HepG2 (cell line): ENCODE results near the gene CDK9. TPM values are rescaled to one million over a fixed set of nuclear protein-coding genes. Genes with fewer than 3 reads are reported as not detected.

Experiments
- BRCA1 ChIP-seq: sonication (generic); formaldehyde crosslinking; IDR thresholded peaks from 2 replicates; pipeline ENCODE4 v1.4.0; 2020; ENCODE audit warnings: missing genetic modification reagents
- DNMT3B ChIP-seq: conservative IDR thresholded peaks from 2 replicates; pipeline ENCODE4 v1.6.1; 2016; ENCODE audit warnings: missing biosample characterization, control low read depth
- ELF4 ChIP-seq: sonication (generic); formaldehyde crosslinking; IDR thresholded peaks from 2 replicates; pipeline ENCODE4 v1.5.0; 2020; ENCODE audit warnings: missing genetic modification reagents, mild to moderate bottlenecking, moderate library complexity, borderline replicate concordance
- GPN1 ChIP-seq: sonication (generic); formaldehyde crosslinking; IDR thresholded peaks from 2 replicates; pipeline ENCODE4 v1.5.1; 2020; ENCODE audit warnings: missing genetic modification reagents, borderline replicate concordance
- JDP2 ChIP-seq: sonication (generic); formaldehyde crosslinking; IDR thresholded peaks from 2 replicates; pipeline ENCODE4 v1.8.1; 2022; ENCODE audit warnings: missing genetic modification reagents, borderline replicate concordance
- KDM6A ChIP-seq: IDR thresholded peaks from 2 replicates; pipeline ENCODE4 v1.6.1; 2016; ENCODE audit warnings: low read depth
- KLF9 ChIP-seq: IDR thresholded peaks from 2 replicates; pipeline ENCODE4 v1.6.1; 2016; ENCODE audit warnings: low read depth
- MAF1 ChIP-seq: sonication (generic); formaldehyde crosslinking; IDR thresholded peaks from 2 replicates; pipeline ENCODE4 v1.5.0; 2020; ENCODE audit warnings: missing genetic modification reagents, borderline replicate concordance
- PCBP1 ChIP-seq: fragments of 200-400 bp; formaldehyde crosslinking; IDR thresholded peaks from 2 replicates; pipeline ENCODE4 v1.6.1; 2017; ENCODE audit warnings: mild to moderate bottlenecking, low read depth, low read length, borderline replicate concordance
- PRPF4 ChIP-seq: fragments of 200-400 bp; formaldehyde crosslinking; IDR thresholded peaks from 2 replicates; pipeline ENCODE4 v1.6.1; 2016; ENCODE audit warnings: low read length, low read depth; ENCODE audit not compliant: poor library complexity, severe bottlenecking
- RBM39 ChIP-seq: fragments of 200-400 bp; formaldehyde crosslinking; IDR thresholded peaks from one replicate; pipeline ENCODE4 v1.6.1; 2018; ENCODE audit warnings: antibody characterized with exemption, mild to moderate bottlenecking, low read depth, low read length; ENCODE audit not compliant: poor library complexity, severe bottlenecking
- SCMH1 ChIP-seq: sonication (generic); formaldehyde crosslinking; IDR thresholded peaks from 2 replicates; pipeline ENCODE4 v1.9.0; 2021; ENCODE audit warnings: missing genetic modification reagents, mild to moderate bottlenecking, borderline replicate concordance
- SIX4 ChIP-seq: sonication (generic); formaldehyde crosslinking; IDR thresholded peaks from 2 replicates; pipeline ENCODE4 v1.4.0; 2020; ENCODE audit warnings: missing genetic modification reagents
- SNAI1 ChIP-seq: sonication (generic); formaldehyde crosslinking; IDR thresholded peaks from 2 replicates; pipeline ENCODE4 v1.5.0; 2020; ENCODE audit warnings: mild to moderate bottlenecking, missing genetic modification reagents, borderline replicate concordance
- ZKSCAN8 ChIP-seq: IDR thresholded peaks from 2 replicates; pipeline ENCODE4 v1.6.1; 2016; ENCODE audit warnings: borderline replicate concordance, missing genetic modification reagents, missing compliant biosample characterization
- ZNF124 ChIP-seq: sonication (generic); formaldehyde crosslinking; IDR thresholded peaks from 2 replicates; pipeline ENCODE4 v1.4.0; 2020; ENCODE audit warnings: missing genetic modification reagents
- ZNF274 ChIP-seq: sonication (generic); formaldehyde crosslinking; IDR thresholded peaks from 2 replicates; pipeline ENCODE4 v1.5.1; 2020; ENCODE audit warnings: mild to moderate bottlenecking, missing genetic modification reagents
- ZNF33B ChIP-seq: sonication (generic); formaldehyde crosslinking; IDR thresholded peaks from 2 replicates; pipeline ENCODE4 v1.5.1; 2020; ENCODE audit warnings: mild to moderate bottlenecking, missing genetic modification reagents
- ZNF484 ChIP-seq: sonication (generic); formaldehyde crosslinking; IDR thresholded peaks from 2 replicates; pipeline ENCODE4 v1.5.1; 2020; ENCODE audit warnings: mild to moderate bottlenecking, low read depth, missing genetic modification reagents, borderline replicate concordance
- ZNF674 ChIP-seq: sonication (generic); formaldehyde crosslinking; IDR thresholded peaks from 2 replicates; pipeline ENCODE4 v1.5.0; 2020; ENCODE audit warnings: low read depth, mild to moderate bottlenecking, missing genetic modification reagents
- ZNF780A ChIP-seq: sonication (generic); formaldehyde crosslinking; IDR thresholded peaks from 2 replicates; pipeline ENCODE4 v1.8.0; 2022; ENCODE audit warnings: mild to moderate bottlenecking, missing genetic modification reagents, moderate library complexity
- ZNF839 ChIP-seq: sonication (generic); formaldehyde crosslinking; IDR thresholded peaks from 2 replicates; pipeline ENCODE4 v1.4.0; 2020; ENCODE audit warnings: missing genetic modification reagents, mild to moderate bottlenecking, borderline replicate concordance
- polyA plus RNA-seq, 8 experiments: library from polyadenylated mRNA; depleted of rRNA in 3 of 8; stranded (reverse) in 7 of 8; unstranded in 1 of 8; fragments of >200 nt; fragmentation: Illumina TruSeq in 4 of 8; extraction: Trizol in 4 of 8; gene quantifications; 2 replicates each; pipeline versions ENCODE4 v1.2.1 to v1.2.3, GENCODE V29; 2011 to 2016; ENCODE audit warnings: low read depth in 4 of 8, missing spikeins in 1 of 8, mixed read lengths in 1 of 8; ENCODE audit not compliant: insufficient read depth in 1 of 8
- total RNA-seq, 5 experiments: library from RNA; depleted of rRNA; stranded (reverse); fragments of >200 nt; fragmentation: Illumina TruSeq; extraction: Trizol; gene quantifications; 2 replicates each; pipeline ENCODE4 v1.2.3, GENCODE V29; 2016; ENCODE audit warnings: low read depth in 1 of 5
- TF ChIP-seq, protein P1 (sequence below): sonication (generic); formaldehyde crosslinking; IDR thresholded peaks from 2 replicates; pipeline ENCODE4 v1.4.0; 2020; ENCODE audit warnings: mild to moderate bottlenecking, missing genetic modification reagents
- TF ChIP-seq, protein P2 (sequence below): sonication (generic); formaldehyde crosslinking; IDR thresholded peaks from 2 replicates; pipeline ENCODE4 v1.9.0; 2021; ENCODE audit warnings: missing genetic modification reagents, borderline replicate concordance
- TF ChIP-seq, protein P3 (sequence below): sonication (generic); formaldehyde crosslinking; IDR thresholded peaks from 2 replicates; pipeline ENCODE4 v1.8.0; 2022; ENCODE audit warnings: mild to moderate bottlenecking, missing genetic modification reagents, moderate library complexity
- TF ChIP-seq, protein P4 (sequence below): sonication (generic); formaldehyde crosslinking; IDR thresholded peaks from 2 replicates; pipeline ENCODE4 v1.4.0; 2020; ENCODE audit warnings: missing genetic modification reagents, low read depth, mild to moderate bottlenecking, borderline replicate concordance

The CDK9 gene
- total and polyA plus RNA-seq, 2 of the 13 experiments (the other 11 are each of a cell fraction or from before 2014, with no cell fraction given): 16.8 to 21.5 TPM

DNA sequence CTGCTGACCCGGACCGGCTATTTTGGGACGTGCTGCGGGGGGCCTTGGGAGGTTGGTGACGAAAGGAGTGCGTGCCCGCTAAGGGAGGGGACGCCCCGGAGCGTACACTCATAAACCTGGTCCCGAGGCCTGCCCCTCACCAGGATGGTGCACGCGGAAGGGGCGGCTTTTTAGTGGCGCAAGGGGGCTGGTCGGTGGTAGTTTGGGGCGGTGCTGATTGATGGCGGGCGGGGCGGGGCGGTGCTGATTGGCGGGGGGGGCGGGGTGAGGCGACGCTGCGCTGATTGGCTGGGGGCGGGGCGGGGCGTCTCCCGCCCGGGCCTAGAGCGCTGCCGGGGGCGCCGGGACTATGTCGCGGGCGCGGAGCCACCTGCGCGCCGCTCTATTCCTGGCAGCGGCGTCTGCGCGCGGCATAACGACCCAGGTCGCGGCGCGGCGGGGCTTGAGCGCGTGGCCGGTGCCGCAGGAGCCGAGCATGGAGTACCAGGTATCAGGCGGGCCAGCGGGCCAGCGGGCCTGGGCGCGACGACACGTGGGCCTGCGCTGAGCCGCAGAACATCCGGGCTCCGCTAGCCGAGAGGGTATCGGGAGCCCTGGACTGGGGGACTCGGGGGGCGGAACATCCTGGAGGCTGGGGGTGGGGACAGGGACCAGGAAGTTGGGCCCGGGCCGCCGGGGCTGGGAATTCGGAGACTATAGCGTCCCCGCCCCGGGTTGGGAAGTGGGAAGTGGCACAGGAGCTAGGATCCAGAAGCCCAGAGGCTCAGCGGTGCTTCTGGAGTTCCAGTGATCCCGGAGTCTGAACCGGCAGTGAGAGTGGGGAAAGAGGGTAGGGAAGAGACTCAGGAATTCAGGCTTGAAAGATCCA lies 17.0 kb downstream of the CDK9 start, which contains the start of gene FPGS (continued):
- TF ChIP-seq, protein P1, sequence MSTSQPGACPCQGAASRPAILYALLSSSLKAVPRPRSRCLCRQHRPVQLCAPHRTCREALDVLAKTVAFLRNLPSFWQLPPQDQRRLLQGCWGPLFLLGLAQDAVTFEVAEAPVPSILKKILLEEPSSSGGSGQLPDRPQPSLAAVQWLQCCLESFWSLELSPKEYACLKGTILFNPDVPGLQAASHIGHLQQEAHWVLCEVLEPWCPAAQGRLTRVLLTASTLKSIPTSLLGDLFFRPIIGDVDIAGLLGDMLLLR (CRISPR knock-in tag): peak; percentile 97
- TF ChIP-seq ZKSCAN8 (CRISPR knock-in tag) (no peak), KDM6A (CRISPR knock-in tag) (no peak), ZNF484 (CRISPR knock-in tag) (no peak), ZNF839 (no peak), PCBP1 (no peak), SIX4 (no peak), DNMT3B (no peak), ZNF124 (CRISPR knock-in tag) (no peak), ZNF674 (peak; percentile 86; the same call in 1 of the 2 replicates), SNAI1 (peak; percentile 74; the same call in 1 of the 2 replicates), RBM39 (peak; percentile 15), GPN1 (CRISPR knock-in tag) (0 out of 2 replicates have a peak, but pooled peaks have one; percentile 50), ELF4 (CRISPR knock-in tag) (peak; percentile 75), SCMH1 (CRISPR knock-in tag) (no peak), BRCA1 (CRISPR knock-in tag) (no peak), MAF1 (CRISPR knock-in tag) (no peak), PRPF4 (no peak), JDP2 (CRISPR knock-in tag) (no peak), ZNF33B (CRISPR knock-in tag) (no peak), ZNF780A (CRISPR knock-in tag) (no peak), KLF9 (CRISPR knock-in tag) (no peak), ZNF274 (CRISPR knock-in tag) (0 out of 2 replicates have a peak, but pooled peaks have one; percentile 58)
- TF ChIP-seq, protein P2, sequence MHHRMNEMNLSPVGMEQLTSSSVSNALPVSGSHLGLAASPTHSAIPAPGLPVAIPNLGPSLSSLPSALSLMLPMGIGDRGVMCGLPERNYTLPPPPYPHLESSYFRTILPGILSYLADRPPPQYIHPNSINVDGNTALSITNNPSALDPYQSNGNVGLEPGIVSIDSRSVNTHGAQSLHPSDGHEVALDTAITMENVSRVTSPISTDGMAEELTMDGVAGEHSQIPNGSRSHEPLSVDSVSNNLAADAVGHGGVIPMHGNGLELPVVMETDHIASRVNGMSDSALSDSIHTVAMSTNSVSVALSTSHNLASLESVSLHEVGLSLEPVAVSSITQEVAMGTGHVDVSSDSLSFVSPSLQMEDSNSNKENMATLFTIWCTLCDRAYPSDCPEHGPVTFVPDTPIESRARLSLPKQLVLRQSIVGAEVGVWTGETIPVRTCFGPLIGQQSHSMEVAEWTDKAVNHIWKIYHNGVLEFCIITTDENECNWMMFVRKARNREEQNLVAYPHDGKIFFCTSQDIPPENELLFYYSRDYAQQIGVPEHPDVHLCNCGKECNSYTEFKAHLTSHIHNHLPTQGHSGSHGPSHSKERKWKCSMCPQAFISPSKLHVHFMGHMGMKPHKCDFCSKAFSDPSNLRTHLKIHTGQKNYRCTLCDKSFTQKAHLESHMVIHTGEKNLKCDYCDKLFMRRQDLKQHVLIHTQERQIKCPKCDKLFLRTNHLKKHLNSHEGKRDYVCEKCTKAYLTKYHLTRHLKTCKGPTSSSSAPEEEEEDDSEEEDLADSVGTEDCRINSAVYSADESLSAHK (CRISPR knock-in tag): no peak
- TF ChIP-seq, protein P3, sequence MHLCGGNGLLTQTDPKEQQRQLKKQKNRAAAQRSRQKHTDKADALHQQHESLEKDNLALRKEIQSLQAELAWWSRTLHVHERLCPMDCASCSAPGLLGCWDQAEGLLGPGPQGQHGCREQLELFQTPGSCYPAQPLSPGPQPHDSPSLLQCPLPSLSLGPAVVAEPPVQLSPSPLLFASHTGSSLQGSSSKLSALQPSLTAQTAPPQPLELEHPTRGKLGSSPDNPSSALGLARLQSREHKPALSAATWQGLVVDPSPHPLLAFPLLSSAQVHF (CRISPR knock-in tag): no peak
- TF ChIP-seq, protein P4, sequence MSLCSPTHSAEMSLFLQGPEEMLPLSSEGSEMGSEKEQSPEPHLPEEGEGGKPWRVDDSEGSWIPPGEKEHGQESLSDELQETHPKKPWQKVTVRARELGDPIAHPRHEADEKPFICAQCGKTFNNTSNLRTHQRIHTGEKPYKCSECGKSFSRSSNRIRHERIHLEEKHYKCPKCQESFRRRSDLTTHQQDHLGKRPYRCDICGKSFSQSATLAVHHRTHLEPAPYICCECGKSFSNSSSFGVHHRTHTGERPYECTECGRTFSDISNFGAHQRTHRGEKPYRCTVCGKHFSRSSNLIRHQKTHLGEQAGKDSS: no peak; the same call in 1 of the 2 replicates
